ENCODE data around the gene NOC2L.
"Not testable (repeated sequence)": the region's sequence is repeated elsewhere in the genome, so short reads cannot be mapped to it uniquely, and the experiment has no call there.

NOC2L gene

DNA sequence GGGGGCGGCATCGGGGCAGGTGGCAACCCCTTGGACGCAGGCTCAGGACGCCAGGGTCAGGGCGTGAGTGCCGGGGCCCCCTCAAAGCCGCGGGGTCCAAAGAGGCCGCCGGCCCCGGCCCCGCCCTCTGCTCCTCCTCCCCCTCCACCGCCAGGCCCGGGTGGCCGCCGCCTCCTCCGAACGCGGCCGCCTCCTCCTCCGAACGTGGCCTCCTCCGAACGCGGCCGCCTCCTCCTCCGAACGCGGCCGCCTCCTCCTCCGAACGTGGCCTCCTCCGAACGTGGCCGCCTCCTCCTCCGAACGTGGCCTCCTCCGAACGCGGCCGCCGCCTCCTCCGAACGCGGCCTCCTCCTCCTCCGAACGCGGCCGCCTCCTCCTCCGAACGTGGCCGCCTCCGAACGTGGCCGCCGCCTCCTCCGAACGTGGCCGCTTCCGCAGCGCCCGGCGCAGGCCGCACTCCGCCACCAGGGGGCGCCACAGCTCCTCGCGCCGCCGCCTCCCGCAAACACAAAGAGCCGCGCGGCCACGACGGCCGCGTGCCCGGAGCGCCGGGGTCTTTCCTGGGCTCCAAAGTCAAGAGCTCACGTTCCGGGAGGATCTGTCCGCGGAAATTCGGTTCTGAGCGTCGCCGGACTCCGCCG is 54.6 kb downstream of the NOC2L start:
- H3K36me3 Mint-ChIP-seq (ENCODE audit: low read depth): no peaks in the 10 kb centered on the region
- H3K9me3 Mint-ChIP-seq: no peaks in the 10 kb centered on the region
- peak overlapping the region; percentile 67 for H3K4me3 Mint-ChIP-seq
- no peaks in the 10 kb centered on the region for H3K4me1 Mint-ChIP-seq (ENCODE audit: low read depth)
- H3K27me3 Mint-ChIP-seq (ENCODE audit: low read depth): peaks cover 54% of the 10 kb centered on the region
- H3K27ac Mint-ChIP-seq: no peak overlapping the region
- DNase-seq (ENCODE audit: low spot score): peak; percentile 81

DNA sequence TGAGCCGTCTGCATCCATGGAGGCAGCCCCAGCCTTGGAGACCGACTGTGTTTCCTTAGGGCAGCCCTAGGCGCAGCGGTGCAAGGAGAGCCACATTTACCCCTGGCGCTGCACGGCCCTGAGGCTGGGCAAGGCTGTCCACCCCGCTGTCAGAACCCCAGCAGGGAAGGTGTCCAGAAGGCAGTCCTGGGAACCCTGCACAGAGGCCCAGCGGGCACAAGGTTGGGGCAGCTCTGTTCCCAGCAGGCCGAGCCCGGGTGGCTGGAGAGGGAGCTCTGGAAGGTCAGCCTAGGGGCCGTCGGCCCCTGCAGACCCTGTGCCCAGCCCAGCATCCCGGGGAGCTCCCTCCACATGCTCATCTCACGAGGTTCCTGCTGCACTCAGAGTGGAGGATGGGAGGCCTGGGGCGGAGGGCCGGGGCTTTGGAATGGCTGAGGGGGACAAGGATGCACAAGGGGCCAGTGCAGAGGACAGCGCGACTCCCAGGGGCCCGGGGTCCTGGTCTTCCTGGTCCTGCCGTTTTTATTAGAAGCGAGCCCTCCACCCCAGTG is 55.3 kb downstream of the NOC2L start:
- no peaks in the 10 kb centered on the region for H3K4me1 Mint-ChIP-seq (ENCODE audit: low read depth)
- peaks cover 54% of the 10 kb centered on the region for H3K27me3 Mint-ChIP-seq (ENCODE audit: low read depth)
- H3K36me3 Mint-ChIP-seq (ENCODE audit: low read depth): no peaks in the 10 kb centered on the region
- no peak for DNase-seq (ENCODE audit: low spot score)
- no peak overlapping the region for H3K27ac Mint-ChIP-seq
- no peaks in the 10 kb centered on the region for H3K9me3 Mint-ChIP-seq
- peak overlapping the region; percentile 43 for H3K4me3 Mint-ChIP-seq

DNA sequence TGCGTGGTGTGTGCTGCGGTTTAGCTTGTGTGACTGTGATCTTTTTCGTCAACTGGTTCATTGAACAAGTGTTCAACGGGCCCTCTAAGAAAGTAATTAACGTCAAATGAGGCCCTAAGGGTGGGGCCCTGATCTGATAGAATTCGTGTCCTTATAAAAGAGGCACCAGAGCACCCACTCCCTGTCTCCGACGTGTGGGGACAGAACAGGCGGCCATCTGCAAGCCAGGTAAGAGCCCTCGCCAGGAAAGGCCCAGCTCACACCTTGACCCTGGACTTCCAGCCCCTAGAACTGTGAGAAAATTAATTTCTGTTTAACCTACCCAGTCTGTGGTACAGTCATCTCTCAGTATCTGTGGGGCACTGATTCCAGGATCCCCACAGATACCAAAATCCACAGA is 55.8 kb downstream of the NOC2L start:
- peaks cover 5% of the 10 kb centered on the region for H3K9me3 Mint-ChIP-seq
- no peak overlapping the region for H3K27ac Mint-ChIP-seq
- peaks cover 4% of the 10 kb centered on the region for H3K4me1 Mint-ChIP-seq (ENCODE audit: low read depth)
- H3K27me3 Mint-ChIP-seq (ENCODE audit: low read depth): peaks cover 58% of the 10 kb centered on the region
- no peak for DNase-seq (ENCODE audit: low spot score)
- H3K4me3 Mint-ChIP-seq: peak overlapping the region; percentile 43
- no peaks in the 10 kb centered on the region for H3K36me3 Mint-ChIP-seq (ENCODE audit: low read depth)

DNA sequence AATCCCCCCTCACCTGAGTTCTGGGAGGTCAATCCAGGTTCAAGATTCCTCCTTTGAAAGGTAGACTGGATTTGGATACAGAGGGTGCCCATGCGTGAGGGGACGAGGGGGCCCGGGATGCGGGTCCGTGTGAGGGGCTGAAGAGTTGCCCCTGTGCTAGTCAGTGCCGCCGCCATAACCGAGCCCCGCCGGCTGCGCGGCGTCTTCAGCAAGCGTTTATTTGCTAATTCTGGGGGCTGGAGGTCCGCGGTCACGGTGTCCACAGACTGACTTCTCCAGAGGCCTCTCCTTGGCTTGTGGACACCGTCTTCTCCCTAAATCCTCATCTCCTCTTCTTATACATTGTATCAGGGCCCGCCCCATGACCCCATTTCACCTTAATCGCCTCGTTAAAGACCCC is 56.3 kb downstream of the NOC2L start:
- Mint-ChIP-seq H3K27me3 (ENCODE audit: low read depth) (peaks cover 59% of the 10 kb centered on the region), H3K27ac (no peak overlapping the region), H3K4me3 (no peak overlapping the region), H3K4me1 (ENCODE audit: low read depth) (peaks cover 9% of the 10 kb centered on the region), H3K36me3 (ENCODE audit: low read depth) (peaks cover 2% of the 10 kb centered on the region), H3K9me3 (peaks cover 10% of the 10 kb centered on the region)
- DNase-seq (ENCODE audit: low spot score): no peak

DNA sequence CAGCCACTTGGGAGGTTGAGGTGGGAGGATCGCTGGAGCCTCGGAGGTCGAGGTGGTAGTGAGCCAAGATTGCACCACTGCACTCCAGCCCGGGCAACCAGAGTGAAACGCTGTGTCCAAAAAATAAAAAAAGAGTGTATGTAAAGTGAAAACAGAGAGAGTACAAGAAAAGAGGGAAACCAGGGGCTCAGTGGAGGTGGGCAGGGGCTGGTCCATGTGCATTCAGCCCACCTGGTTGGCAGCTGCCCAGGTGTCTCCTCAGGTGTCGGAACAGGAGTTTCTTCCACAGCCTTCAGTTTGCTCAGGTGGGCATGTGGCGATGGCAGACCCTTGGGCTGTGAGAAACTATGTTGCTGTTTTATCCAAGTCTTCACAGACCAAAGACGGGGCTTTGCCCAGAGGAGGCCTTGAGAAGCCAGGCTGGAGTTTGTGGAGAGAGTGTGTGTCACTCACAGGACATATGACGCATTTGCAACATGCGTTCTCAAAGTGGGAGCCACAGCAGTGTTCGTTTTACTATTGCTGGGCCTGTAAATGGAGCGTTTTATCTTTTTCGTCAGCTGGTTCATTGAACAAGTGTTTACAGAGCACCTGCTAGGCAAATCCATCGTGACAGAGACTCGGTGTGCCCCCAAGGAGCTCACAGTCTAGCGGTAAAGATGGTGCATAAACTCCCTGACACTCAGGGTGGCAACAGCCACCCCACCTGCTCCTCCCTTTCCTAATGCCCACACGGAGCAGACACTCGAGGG is 57.8 kb downstream of the NOC2L start:
- H3K4me1 Mint-ChIP-seq (ENCODE audit: low read depth): peaks cover 9% of the 10 kb centered on the region
- peaks cover 4% of the 10 kb centered on the region for H3K36me3 Mint-ChIP-seq (ENCODE audit: low read depth)
- H3K27ac Mint-ChIP-seq: no peak overlapping the region
- no peak for DNase-seq (ENCODE audit: low spot score)
- peaks cover 59% of the 10 kb centered on the region for H3K27me3 Mint-ChIP-seq (ENCODE audit: low read depth)
- H3K4me3 Mint-ChIP-seq: no peak overlapping the region
- H3K9me3 Mint-ChIP-seq: peaks cover 20% of the 10 kb centered on the region

DNA sequence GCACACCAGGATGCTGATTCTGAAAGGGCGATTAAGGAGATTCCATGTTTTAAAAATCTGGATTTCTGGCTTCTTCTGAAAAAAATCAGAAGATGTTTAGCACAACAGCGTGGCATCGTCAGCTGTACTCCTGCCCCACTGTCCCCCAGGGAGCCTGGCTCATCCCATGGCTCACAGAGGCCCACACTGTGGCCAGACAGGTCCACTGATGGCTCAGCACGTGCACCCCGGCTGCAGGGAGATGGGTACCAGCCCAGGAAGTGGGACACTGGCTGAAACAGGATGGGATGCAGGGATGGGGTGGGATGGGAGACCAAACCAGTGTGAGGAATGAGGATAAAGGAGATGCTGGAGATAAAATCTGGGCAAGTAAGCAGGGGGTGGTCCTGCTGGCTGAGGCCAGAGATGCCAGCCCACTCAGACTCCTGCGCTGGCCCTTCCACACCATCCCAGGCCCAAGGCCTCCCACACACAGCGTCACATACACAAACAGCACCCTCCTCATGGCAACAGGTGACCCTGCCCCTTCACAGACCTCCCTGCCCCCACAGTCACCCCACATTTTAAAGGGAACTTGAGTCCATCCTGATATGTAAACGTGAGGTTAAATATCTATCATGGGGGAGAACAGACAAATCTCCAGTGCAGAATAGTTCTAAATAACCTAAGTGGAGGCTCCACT is 59.3 kb downstream of the NOC2L start:
- H3K27me3 Mint-ChIP-seq (ENCODE audit: low read depth): peaks cover 58% of the 10 kb centered on the region

DNA sequence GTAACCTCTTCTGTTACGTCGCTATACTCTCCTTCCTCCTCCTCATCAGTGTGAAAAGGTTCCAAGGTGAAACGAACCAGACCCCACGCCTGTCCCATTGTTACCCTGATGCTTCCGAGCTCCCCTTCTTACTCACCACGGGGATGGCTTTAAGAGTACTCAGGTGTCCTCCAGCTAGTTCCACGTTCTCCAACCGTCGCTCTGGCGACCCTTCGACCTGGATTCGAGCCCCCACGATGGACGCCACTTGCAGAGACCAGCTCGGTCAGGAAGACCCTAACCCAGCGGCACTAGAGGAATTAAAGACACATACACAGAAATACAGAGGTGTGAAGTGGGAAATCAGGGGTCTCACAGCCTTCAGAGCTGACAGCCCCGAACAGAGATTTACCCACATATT is 61.1 kb downstream of the NOC2L start:
- Mint-ChIP-seq H3K9me3 (peaks cover 20% of the 10 kb centered on the region), H3K27me3 (ENCODE audit: low read depth) (peaks cover 59% of the 10 kb centered on the region)
- DNase-seq (ENCODE audit: low spot score); H3K4me3 Mint-ChIP-seq; H3K36me3 Mint-ChIP-seq (ENCODE audit: low read depth); H3K27ac Mint-ChIP-seq; H3K4me1 Mint-ChIP-seq (ENCODE audit: low read depth): not testable (repeated sequence)

More for the DNA sequence above, 59.3 kb downstream of the NOC2L start:
- Mint-ChIP-seq H3K9me3 (peaks cover 20% of the 10 kb centered on the region), H3K4me3 (no peak overlapping the region), H3K36me3 (ENCODE audit: low read depth) (peaks cover 4% of the 10 kb centered on the region), H3K4me1 (ENCODE audit: low read depth) (peaks cover 9% of the 10 kb centered on the region), H3K27ac (no peak overlapping the region)
- DNase-seq (ENCODE audit: low spot score): no peak

DNA sequence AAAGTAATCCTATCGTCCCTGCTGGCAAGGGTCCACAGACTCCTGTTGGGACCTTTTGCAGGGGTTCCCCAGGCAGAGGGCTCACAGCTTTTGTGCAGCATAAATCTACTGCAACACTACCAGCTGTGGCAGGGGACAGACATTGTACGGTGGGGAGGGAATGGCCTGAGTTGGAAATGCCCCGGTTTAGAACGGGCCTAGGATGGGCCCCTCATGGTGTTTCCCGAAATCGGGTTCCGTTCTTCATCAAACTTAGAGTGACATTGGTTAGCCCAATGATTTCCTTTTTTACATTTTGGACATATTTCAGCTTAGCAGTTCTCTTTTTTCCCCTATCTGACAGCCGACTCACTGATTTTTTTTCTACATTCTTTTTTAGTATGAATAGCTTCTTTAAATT is 61.8 kb downstream of the NOC2L start:
- Mint-ChIP-seq H3K4me1 (ENCODE audit: low read depth) (peaks cover 9% of the 10 kb centered on the region), H3K4me3 (no peak overlapping the region), H3K27me3 (ENCODE audit: low read depth) (peaks cover 61% of the 10 kb centered on the region), H3K36me3 (ENCODE audit: low read depth) (peaks cover 4% of the 10 kb centered on the region), H3K27ac (no peak overlapping the region), H3K9me3 (peaks cover 20% of the 10 kb centered on the region)
- no peak for DNase-seq (ENCODE audit: low spot score)

All from T-helper 2 cell treated with Interferon-gamma antibody and Interleukin-4, amounts not matched to agents 5 μg/mL and 100 μg/mL, for 36 hours (primary cell).